NCI-H128 (cell line): ENCODE measurements around the gene ZNF497.

Source experiments
- DNase-seq: peaks from one replicate; lab custom pipeline; 2025; ENCODE audit not compliant: unreplicated experiment; lab: John Stamatoyannopoulos, UW

ZNF497 gene

GRCh38 chr19:58368561-58369360 is 6.2 kb upstream of the ZNF497 start:
- no peak for DNase-seq

- no peak for DNase-seq
Measured at GRCh38 chr19:58367698-58368454, 5.3 kb upstream of the ZNF497 start.

- no peak for DNase-seq
Measured at GRCh38 chr19:58366585-58367430, 4.3 kb upstream of the ZNF497 start.

DNA sequence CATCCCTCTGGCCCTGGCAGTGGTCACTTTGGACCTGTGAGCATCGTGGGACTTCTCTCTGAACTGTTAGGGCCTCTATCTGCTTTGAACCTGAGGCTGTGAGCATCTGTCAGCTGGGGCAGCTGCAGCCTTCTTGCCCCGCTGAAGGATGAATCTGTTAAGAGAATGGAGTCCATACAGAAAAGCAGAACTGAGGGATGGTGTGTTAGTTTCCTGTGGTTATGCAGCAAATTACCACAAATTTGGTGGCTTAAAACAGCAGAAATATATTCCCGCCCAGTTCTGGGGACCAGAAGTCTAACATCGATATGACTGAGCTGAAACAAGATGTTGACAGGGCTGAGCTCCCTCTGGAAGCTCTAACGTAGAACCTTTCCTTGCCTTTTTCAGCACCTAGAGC is 1.6 kb upstream of the ZNF497 start:
- DNase-seq = no peak

DNA sequence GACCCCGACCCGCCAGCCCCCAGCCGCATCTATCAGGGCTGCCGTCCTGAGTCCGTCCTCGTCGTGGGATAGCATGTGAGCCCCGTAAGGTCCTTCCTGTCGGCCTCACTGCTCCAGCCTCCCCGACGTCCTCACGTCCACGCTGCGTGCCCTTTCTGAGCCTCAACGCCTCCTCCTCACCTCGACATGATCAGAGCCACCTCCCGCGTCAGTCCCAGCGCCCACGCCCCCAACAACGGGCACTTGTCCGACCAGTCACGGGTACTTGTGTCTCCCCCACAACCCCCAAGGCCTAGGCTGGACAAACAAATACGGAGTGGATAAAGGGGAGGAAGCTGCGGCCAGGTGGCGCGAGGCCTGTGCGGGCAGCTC is 665 bp downstream of the ZNF497 start:
- no peak for DNase-seq

DNA sequence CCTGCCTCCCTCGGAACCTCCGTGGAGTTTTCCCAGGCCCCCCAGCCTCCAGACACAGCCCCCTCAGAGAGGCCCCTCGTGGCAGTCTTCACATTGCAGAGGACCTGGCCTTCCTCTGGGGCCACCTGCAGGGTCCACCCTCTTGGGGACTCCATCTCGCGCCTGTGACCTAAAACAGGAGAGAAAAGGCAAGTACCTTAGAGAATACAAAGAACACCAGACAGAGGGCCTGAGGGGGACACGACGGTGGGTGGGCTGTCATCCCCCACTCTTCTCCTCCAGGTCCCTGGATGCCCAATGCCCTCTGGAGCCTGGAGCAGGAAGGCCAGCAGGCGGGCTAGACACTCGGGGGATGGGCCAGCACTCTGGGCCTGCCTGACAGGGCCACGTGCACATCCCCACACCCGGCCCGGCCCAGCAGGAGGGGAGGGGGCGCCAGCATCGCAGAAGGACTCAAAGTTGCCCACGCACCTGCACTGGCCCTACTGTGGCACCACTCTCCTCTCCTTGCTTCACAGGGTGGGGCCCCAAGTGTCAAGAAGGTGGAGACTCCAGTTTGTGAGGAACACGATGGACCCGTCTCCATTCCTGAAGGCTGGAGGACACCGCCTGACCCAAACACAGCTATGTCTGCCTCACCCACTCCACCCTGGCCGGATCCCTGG is 4.9 kb downstream of the ZNF497 start:
- no peak for DNase-seq

- DNase-seq = no peak
Measured at GRCh38 chr19:58356766-58357480, 5.6 kb downstream of the ZNF497 start.

GRCh38 chr19:58355908-58356765 is 6.4 kb downstream of the ZNF497 start:
- no peak for DNase-seq

- no peak for DNase-seq
Measured at GRCh38 chr19:58355215-58355796, 7.2 kb downstream of the ZNF497 start.

- DNase-seq = no peak
Measured at GRCh38 chr19:58354478-58355030, 8.0 kb downstream of the ZNF497 start.

DNA sequence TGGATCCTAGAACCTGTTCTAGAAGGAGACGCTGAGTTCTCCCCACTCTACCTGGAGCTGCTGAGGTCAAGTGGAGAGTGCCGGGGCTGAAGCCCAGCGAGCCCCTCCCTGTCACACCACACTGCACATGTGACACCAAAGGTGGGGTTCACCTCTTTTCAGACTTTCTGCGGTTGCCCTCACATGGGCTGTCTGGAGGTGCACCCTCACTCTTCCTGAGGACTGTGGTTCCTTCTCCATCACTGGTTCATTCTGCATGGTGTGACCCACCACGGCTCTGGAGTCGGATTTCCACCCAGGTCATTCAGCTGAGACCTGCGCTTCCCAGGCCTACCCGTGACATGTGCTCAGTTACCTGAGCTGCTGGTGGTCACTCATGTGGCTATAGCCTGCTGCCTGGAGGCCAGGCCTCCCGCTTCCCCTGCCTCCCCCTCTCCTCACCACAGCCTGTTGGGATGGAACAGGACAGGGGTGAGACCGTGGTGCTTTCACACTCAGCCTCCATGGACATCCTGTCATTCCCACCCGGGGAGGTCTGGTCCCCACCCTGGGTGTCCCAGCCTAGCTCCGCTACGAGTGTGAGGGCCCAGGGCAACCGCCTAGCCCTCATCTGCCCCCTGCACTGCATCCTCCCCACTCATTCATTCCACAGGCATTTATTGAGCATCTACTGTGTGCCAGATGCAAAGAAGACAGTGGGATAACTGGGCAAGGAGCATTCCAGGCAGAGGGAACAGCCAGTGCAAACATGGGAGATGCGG is 8.7 kb downstream of the ZNF497 start:
- no peak for DNase-seq

DNA sequence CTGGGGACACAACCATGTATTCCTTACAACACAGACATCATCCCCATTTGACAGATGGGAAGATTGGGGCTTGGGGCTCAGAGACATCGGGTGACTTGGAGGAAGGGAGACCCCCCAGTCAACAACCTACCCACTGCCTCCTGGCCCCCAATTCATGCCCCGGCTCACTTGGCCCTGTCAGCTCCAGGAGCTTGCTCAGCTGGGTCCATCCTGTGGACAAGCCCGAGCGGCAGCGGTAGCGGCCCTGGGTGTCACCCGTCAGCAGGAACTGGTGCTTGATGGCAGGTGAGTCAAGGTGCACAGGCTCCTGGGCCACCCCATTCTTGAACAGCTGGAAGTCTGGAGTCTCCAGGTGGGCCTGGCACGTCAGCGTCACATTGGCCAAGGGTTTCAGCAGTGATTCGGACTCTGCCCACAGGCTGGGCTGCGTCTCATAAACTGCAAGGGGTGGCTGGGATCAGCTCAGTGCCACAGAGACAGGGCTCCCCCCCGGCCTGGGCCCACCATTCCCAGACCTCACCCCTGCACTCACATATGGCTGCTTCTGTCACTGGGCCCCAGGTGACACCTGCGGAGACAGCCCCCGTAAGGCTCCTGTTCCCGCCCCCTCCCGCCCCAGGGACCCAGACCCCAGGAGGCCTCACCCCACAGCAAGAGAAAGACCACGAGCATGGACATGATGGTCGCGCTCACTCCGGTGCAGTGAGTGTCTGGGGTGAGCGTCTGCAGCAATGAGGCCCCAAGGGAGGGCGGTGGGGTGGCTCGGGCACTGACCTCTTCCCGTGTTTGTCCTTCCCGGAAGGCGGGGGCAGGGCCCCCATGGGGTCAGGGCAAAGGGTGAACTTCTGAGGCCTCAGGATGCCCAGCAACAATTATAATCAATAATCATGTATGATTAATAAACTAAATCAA is 9.5 kb downstream of the ZNF497 start, which contains the start of gene A1BG:
TSS of gene A1BG (minus strand) at position 733 of the 912 bp plus-strand sequence. CDS start at position 678, 55 bp downstream.
- DNase-seq = no peak

- no peak for DNase-seq
Measured at GRCh38 chr19:58351990-58352755, 10.4 kb downstream of the ZNF497 start.

DNA sequence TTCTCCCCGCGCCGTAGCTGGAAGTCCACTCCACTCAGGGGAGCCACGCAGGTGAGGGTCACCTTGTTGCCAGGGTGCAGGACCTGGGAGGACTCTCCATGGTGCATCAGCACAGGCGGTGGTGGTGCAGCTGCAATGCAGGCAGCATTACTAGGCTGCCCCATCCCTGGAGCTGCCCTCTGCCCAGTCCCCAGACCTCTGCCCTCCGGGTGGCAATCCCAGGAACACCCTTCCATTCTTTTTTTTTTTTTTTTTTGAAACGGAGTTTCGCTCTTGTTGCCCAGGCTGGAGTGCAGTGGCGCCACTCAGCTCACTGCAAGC is 11.0 kb downstream of the ZNF497 start:
- no peak for DNase-seq

GRCh38 chr19:58350871-58351557 is 11.5 kb downstream of the ZNF497 start:
- no peak for DNase-seq
